Measurements from ENCODE around the gene ZIM2.

Gene ZIM2

GRCh38 chr19:56838909-56839651 lies 1.4 kb downstream of the ZIM2 start:
- peak; percentile 91 to 94 (median 94) for DNase-seq

DNA sequence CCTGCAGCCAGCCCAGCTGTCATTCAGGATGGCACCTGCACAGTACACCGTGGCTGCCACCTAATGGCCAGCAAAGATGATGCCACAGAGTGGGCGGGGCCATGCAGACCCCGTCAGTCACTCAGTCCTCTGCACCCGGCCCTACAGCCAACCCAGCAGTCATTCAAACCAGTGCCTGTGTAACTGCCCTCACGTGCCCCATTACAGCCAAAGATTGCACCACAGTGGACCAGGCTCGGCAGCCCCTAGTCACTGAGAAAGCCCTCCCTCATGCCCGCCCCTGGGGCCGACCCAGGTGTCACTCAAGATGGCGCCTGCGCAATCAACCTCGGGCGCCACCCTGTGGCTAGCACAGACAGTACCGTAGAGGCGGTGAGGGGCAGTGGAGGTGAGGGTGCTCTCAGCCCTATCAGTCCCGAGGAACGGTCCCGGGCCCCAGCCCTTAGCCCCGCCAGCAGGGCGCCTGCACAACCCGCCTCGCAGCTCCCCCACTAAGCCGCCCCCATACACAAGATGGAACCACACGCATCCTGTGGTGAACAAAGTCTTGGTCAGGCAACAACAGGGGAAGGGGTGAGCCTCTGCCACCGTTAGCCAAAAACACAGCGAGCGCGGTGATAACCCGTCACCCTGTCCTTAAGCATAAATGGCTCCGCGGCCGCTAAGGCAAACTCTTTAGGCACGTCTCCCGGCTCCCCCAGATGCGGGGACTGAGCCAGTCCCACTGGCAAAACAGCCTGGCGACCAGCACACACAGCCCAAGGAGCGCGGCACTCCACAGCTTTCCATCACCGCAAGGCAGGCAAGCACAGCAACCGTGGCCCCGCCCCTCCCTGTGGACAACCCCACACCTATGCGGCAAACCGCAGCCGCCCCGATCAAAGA lies 2.3 kb downstream of the ZIM2 start:
- peak; percentile 72 to 82 (median 79) for DNase-seq

GRCh38 chr19:56837492-56838023 lies 3.0 kb downstream of the ZIM2 start:
- DNase-seq = peak; percentile 42 to 73 (median 61)

GRCh38 chr19:56837004-56837403 lies 3.5 kb downstream of the ZIM2 start:
- peak in 3 of 4 experiments; percentile 5 to 9 (median 7) for DNase-seq

- DNase-seq = no peak
Observed at GRCh38 chr19:56836059-56836458, 4.5 kb downstream of the ZIM2 start.

GRCh38 chr19:56835401-56835800 lies 5.1 kb downstream of the ZIM2 start:
- no peak for DNase-seq

- no peak for DNase-seq
Observed at GRCh38 chr19:56834564-56835375, 5.8 kb downstream of the ZIM2 start.

DNA sequence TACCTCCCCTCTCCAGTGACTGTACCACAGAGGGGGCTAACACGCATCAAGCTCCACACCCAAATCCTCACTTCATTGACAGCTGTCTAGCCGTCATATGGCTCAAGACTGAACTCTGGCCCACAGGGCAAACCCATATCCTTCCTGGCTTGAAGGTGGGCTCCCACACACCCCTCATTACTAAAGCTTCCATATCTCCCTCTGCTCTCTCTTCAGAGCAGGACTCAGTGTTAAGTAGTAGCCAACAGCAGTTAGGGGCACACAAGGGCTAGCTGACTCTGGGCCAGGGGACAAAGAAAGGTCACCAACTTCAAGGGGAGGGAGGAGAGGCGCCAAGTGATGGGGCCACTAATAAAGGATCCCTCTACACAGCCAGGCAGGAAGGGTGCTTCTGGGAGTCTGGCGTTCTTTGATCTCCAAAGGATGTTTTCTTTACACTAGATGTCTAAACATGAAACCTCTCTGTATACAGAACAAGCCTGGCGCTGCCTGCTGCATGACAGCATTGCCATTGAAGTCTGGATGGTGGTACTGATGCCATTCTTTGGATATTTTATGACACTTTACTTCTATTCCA lies 8.1 kb downstream of the ZIM2 start:
- DNase-seq = no peak

GRCh38 chr19:56831255-56831654 lies 9.3 kb downstream of the ZIM2 start:
- no peak for DNase-seq

GRCh38 chr19:56829596-56829995 lies 10.9 kb downstream of the ZIM2 start:
- no peak for DNase-seq

DNA sequence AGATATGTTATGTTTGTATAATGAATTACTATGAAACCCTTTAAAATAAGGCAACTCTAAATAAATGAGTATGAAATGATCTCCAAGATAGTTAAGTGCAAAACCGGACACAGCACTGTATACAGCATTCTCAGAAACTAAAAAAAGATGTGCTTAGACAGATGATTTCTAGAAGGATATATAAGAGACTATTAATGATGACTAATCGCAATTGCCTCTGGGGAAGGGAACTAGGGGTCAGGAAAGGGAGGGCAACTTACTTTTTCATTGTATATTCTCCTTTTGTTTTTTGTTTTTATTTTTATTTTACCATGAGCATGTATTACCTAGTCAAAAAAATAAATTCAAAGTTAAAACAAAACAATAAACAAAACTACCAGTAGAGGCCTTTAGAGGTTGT lies 12.8 kb downstream of the ZIM2 start:
- DNase-seq = no peak

DNA sequence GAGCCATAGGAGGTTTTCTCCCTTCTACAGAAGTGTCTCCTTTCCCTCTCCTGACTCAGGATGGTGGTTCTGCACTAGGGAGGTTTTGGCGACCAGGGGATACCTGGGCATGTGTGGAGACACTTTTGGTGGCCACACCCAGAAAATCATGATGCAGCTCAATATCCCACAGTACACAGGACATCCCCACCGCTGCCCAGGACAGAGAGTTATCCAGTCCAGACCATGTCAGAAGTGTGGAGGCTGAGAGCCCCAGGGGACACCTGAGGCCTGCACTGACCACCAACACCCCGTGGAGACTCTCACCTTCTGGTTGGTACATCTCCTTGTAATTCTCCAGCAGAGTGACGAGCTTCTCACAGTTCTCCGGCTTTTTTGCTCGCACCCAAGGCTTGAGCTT lies 16.6 kb downstream of the ZIM2 start:
- DNase-seq = no peak

DNA sequence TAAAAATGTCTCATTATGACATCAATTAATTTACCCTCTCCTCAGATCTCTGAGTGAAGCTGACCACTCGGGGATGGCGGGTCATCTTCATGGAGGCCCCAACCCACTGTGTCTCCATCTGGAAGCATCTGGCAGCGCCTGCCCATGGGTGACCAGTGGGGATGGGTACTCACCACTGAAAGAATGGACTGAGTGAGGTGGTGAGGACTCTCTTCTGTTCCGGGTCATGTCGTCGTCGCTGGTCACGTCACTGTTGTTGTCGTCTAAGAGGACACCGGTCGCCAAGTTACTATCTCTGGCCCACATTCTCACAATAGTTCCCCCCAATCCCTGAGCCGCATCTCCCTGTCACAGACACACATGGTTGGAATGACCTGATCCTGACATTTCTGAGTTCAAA lies 17.1 kb downstream of the ZIM2 start:
- no peak for DNase-seq

DNA sequence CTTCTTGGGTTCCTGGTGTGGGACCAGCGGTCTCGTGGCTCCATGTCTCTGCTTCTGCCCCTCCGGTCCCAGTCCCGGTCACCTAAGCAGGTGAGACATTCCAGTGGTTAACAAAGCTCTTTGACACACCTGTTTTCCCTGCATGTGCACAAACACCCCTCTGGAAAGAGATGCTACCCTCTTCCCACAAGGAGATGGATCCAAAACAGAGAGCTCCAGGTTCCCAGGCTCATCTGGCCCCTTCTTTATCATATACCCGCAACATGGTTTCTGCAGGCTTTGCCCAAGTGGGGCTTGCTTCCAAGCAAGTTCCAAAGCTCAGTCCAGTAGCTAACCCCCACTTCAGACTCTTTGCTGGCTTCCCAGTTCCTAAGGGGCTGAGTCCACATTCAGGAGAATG lies 17.8 kb downstream of the ZIM2 start:
- DNase-seq = no peak

DNA sequence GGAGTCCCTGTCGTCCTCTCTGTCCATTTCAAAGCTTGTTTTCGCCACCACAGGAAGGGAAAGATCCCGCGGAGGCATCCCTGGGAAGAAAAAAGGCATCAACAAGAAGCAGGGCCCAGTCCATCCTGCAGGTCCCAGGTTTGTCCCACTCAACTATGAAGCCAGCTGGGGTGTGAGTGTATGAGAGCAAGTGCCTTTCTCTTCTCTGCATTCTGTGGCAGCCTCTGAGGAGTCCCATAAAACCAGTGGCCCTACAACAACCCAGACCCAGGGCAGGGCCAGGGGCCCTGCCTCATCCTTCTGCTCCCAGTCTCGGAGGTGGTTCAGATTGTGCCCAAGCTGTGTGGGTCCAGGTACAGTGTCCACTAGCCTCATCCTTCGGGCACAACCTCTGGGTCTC lies 18.9 kb downstream of the ZIM2 start:
- DNase-seq = no peak

- DNase-seq = no peak
Observed at GRCh38 chr19:56821209-56821608, 19.3 kb downstream of the ZIM2 start.

GRCh38 chr19:56819166-56819565 lies 21.4 kb downstream of the ZIM2 start:
- no peak for DNase-seq

DNA sequence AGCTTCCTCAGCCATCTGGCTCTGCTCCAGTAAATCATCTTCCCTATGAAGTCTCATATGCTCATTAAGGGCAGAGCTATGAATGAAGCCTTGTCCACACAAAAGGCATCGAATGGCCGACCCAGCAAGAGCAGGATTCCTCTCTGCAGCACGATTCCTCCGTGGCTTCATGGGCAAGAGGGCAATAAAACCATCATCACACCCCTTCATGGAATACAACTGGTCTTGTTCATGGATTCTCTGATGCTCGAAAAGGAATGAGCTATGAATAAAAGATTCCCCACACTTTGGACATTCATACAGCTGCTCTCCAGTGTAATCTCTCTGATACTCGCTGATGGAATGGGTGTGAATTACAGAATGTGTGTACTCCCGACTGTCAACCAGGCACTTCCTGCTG lies 25.9 kb downstream of the ZIM2 start:
- no peak for DNase-seq

DNA sequence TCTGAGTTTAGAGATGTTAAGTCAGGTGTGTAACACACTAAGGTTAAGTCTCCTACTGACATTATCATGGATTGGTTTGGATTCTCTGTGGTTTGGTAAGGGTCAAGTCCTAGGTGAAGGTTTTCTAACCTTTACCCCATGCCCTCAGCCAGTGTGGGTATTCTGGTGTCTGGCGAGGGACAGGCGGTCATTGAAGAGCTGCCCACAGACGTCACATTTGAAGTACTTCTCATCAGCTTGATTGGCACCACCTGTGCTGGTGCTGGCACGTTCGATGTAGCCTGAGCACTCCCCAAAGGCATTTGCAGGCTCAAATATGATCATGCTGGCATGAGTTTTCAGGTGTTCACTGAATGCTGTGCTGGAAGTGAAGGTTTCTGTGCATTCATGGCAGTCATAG lies 27.0 kb downstream of the ZIM2 start:
- DNase-seq = no peak

GRCh38 chr19:56811480-56811879 lies 29.0 kb downstream of the ZIM2 start:
- no peak for DNase-seq

DNA sequence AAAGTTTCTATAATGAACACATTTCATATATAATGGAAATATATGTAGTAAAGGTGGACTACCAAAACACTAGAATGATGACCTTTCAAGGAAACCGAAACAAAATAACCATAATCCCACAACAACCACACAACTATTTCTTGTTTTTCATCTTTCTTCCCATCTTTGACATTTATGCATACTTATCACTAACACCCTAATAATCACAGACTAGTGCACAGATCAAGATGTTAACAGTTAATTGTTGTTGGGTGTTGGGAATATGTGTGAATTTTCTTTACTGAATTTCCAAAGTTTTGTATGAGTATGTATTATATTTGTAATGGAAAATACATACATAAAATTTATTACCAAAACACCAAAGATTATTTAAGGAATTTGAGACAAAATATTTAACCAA lies 30.3 kb downstream of the ZIM2 start:
- no peak for DNase-seq

DNA sequence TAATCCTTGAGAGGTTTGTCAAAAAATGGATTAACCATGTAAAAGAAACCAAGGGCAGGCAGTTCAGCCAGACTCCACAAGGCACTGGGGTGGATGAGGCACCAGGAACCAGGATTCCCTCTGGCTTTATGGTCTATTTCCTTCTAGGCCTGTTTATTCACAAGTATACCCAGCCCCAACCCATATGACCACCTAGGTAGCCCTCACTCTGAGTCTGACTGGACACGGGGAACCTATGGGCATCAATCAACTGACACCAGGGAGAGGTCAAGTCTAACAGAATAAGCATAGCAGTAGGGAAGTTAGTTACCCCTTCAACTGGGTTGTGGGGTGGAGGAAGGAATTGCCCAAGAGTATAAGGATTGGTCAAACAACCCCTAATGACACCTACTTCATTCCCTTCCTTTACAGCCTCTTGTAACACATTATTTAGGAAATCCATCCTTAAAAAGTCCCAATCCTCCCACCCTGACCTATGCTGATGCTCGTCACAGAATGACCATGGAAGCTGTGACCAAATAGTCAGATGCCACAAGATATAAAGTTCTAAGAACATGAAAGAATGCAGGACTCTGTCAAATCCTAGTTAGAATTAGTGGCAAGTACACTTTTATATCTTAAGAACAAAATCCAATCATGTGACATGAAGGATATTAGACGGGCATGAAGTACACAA lies 31.7 kb downstream of the ZIM2 start:
- DNase-seq = no peak
